Renal pelvis (tissue), 4 donors: ENCODE results near the gene IER5. TPM values are rescaled to one million over a fixed set of nuclear protein-coding genes. Genes with fewer than 3 reads are reported as not detected.

Experiments
- DNase-seq: peaks from one replicate; pipeline ENCODE4 v3.0.0-alpha.2; 2013
- polyA plus RNA-seq, 3 donors: library from polyadenylated mRNA; unstranded; fragments of 120-200 nt; gene quantifications; one replicate each; pipeline ENCODE4 v1.2.1, GENCODE V29; 2013; ENCODE audit not compliant: insufficient read length in 3 of 3

The IER5 gene
- polyA plus RNA-seq, 3 donors: 5.2 to 8.0 (median 6.7) TPM

GRCh38 chr1:181092883-181093458 is 4.5 kb downstream of the IER5 start:
- DNase-seq: no peak

GRCh38 chr1:181094416-181095212 is 6.1 kb downstream of the IER5 start:
- DNase-seq: no peak

GRCh38 chr1:181095260-181095659 is 6.8 kb downstream of the IER5 start:
- no peak for DNase-seq

- no peak for DNase-seq
Observed at GRCh38 chr1:181095763-181096184, 7.3 kb downstream of the IER5 start.

GRCh38 chr1:181097242-181097641 is 8.7 kb downstream of the IER5 start:
- no peak for DNase-seq

GRCh38 chr1:181099152-181100014 is 10.9 kb downstream of the IER5 start:
- no peak for DNase-seq

- DNase-seq: no peak
Observed at GRCh38 chr1:181100015-181100905, 11.8 kb downstream of the IER5 start.

GRCh38 chr1:181100934-181101333 is 12.4 kb downstream of the IER5 start:
- DNase-seq: no peak

GRCh38 chr1:181101581-181102226 is 13.2 kb downstream of the IER5 start:
- peak; percentile 45 for DNase-seq

GRCh38 chr1:181102841-181103240 is 14.3 kb downstream of the IER5 start:
- DNase-seq: no peak

- no peak for DNase-seq
Observed at GRCh38 chr1:181103399-181103798, 14.9 kb downstream of the IER5 start.

GRCh38 chr1:181104042-181104789 is 15.7 kb downstream of the IER5 start:
- DNase-seq: no peak

GRCh38 chr1:181104790-181105133 is 16.3 kb downstream of the IER5 start:
- peak; percentile 55 for DNase-seq

GRCh38 chr1:181105134-181106021 is 16.9 kb downstream of the IER5 start:
- peak; percentile 91 for DNase-seq

- no peak for DNase-seq
Observed at GRCh38 chr1:181106022-181106312, 17.5 kb downstream of the IER5 start.

GRCh38 chr1:181106479-181106878 is 18.0 kb downstream of the IER5 start:
- no peak for DNase-seq

GRCh38 chr1:181107711-181108110 is 19.2 kb downstream of the IER5 start:
- no peak for DNase-seq

GRCh38 chr1:181108304-181108867 is 19.9 kb downstream of the IER5 start:
- no peak for DNase-seq

GRCh38 chr1:181110013-181110412 is 21.5 kb downstream of the IER5 start:
- DNase-seq: no peak
